Mucosa of stomach (tissue), 1 donor: ENCODE measurements around the gene THRB.

Experiments used
- H3K27me3 ChIP-seq: one replicate; pipeline ENCODE4 v1.7.0; 2013; ENCODE audit warnings: mild to moderate bottlenecking, low read length; ENCODE audit not compliant: control insufficient read depth, insufficient read depth
- H3K36me3 ChIP-seq: one replicate; pipeline ENCODE4 v1.7.0; 2013; ENCODE audit warnings: low read length; ENCODE audit not compliant: control insufficient read depth, insufficient read depth
- H3K4me1 ChIP-seq: one replicate; pipeline ENCODE4 v1.7.0; 2013; ENCODE audit warnings: mild to moderate bottlenecking, low read length; ENCODE audit not compliant: control insufficient read depth, insufficient read depth
- H3K4me3 ChIP-seq: one replicate; pipeline ENCODE4 v1.7.0; 2013; ENCODE audit warnings: low read length
- H3K9ac ChIP-seq: one replicate; pipeline ENCODE4 v1.7.0; 2013; ENCODE audit warnings: mild to moderate bottlenecking, low read length, moderate library complexity
- H3K9me3 ChIP-seq: one replicate; pipeline ENCODE4 v1.7.0; 2013; ENCODE audit warnings: mild to moderate bottlenecking, low read length, moderate library complexity; ENCODE audit not compliant: control insufficient read depth
- donor health status: Pancreatic carcinoma.

The THRB gene

DNA sequence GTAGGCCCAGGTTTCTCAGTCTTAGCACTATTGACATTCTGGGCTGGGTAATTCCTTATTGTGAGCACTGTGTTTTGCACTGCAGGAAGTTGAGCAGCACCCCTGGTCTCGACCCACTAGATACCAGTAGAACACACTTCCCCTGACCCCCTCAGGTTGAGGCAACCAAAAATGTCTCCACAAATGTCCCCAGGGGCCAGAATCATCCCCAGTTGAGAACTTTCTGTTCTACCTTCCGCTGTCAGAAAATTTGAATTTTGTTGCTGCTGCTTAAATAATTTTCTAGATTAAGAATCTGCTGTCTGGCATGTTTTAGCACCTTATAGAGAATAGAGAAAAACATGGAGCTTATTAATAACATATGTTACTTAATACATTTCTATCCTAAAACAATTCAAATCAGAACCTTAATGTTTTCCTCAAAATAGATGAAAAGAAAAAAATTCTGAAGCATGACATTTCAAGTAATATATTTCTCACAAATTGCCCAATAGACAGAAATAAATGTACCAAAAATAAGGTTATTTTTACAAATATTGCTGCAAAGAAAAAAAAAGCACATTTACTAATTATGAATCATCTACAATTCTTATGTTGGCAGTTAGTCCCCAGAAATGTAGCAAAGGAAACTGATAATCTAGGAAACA lies 13.2 kb upstream of the THRB start:
- H3K4me1 ChIP-seq, result peaks cover 33% of the 10 kb centered on the region

DNA sequence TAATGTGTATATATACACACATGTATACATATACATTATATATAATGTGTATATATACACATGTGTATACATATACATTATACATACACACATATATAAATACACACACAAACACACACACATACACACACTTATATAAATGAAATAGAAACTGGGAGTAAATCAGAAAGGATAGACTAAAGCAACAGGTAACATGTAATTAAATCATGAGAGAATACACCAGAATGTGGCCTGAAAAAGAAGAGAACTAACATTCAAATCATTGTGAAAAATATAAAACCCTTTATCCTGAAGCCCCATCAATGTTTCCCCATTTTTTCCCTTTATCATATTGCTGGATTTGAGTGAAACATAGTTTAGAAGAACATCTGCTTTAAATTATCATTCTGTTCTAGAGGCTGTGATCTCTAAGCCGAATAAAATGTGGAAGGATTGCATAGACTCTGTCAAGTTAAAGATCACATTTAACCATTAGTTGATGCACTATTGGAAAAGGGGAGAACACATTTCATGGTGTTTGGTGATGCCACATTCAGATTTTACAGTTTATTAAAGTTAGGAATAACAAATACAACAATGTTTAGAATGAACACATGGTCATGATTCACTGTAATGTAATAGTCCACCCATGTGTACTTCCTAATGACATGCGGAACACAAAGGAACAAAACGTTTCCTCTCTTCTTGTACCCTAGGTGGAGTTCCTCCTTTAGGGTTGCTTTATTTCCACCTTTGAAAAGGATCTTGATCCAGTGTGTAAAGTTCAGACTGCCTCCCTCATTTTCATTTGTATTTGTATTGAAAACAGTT lies 12.5 kb upstream of the THRB start:
- H3K9ac ChIP-seq, result peak overlapping the region; percentile 45
- peaks cover 33% of the 10 kb centered on the region for H3K4me1 ChIP-seq
- H3K27me3 ChIP-seq, result no peaks in the 10 kb centered on the region
- no peaks in the 10 kb centered on the region for H3K36me3 ChIP-seq
- H3K4me3 ChIP-seq, result no peak overlapping the region
- no peaks in the 10 kb centered on the region for H3K9me3 ChIP-seq

More for the DNA sequence above, 13.2 kb upstream of the THRB start:
- H3K4me3 ChIP-seq, result no peak overlapping the region
- no peaks in the 10 kb centered on the region for H3K9me3 ChIP-seq
- H3K27me3 ChIP-seq, result no peaks in the 10 kb centered on the region
- H3K9ac ChIP-seq, result peak overlapping the region; percentile 45
- no peaks in the 10 kb centered on the region for H3K36me3 ChIP-seq

DNA sequence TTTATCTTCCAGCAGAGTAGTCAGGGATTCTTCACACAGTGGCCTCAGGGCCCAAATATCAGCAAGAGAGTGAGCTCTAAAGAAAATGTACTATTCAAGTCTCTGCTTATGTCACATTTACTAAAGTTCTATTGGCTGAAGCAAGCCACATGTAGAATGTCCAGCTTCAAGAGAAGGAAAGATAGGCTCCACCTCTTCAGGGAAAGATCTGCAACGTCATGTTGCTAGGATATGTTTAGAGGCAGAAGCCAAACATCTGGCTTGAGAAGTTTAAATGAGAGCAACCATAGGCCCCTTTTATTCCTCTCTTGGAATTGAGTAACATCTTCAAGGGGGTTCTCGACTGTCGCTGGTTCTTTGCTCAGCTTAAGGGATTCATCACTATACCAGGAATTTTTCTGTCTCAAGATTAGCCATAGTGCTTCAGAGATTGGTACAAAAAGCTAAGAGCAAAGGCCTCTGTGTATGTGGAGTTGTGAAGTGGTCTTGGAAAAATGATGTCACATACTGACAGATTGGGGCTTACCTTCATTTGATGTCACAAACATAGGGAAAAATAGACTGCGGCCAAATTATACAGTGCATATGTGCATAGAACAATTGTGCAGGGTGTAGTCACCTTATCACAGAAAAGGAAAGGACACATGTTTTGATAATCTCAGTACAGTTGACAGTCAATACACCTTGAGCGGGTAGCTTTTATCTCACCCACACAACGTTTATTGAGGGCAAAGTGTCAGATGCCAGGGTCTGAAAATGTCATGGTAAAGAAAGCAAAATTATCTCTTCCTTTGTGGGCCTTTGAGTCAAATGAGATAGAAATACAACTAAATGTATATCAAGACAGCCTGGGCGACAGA lies 11.3 kb upstream of the THRB start:
- H3K9ac ChIP-seq, result no peak overlapping the region
- H3K9me3 ChIP-seq, result no peaks in the 10 kb centered on the region
- H3K27me3 ChIP-seq, result no peaks in the 10 kb centered on the region
- H3K4me1 ChIP-seq, result peaks cover 33% of the 10 kb centered on the region
- H3K4me3 ChIP-seq, result no peak overlapping the region
- H3K36me3 ChIP-seq, result no peaks in the 10 kb centered on the region

DNA sequence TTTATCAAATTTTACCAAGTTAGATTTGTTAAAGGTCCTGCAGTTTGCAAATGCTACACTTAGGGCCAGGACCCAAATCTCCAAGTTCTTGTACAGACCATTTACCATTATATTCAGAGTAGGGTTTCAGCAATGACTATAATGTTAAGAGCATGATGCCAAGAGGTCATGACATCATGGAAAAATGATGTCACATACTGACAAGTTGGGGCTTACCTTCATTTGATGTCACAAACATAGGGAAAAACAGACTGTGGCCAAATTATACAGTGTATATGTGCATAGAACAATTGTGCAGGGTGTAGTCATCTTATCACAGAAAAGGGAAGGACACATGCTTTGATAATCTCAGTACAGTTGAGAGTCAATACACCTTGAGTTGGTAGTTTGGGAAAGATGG lies 10.1 kb upstream of the THRB start:
- Histone ChIP-seq H3K4me1 (peaks cover 33% of the 10 kb centered on the region), H3K36me3 (no peaks in the 10 kb centered on the region), H3K4me3 (no peak overlapping the region), H3K9me3 (no peaks in the 10 kb centered on the region), H3K27me3 (no peaks in the 10 kb centered on the region), H3K9ac (no peak overlapping the region)

GRCh38 chr3:24503616-24504113 lies 9.0 kb upstream of the THRB start:
- Histone ChIP-seq H3K27me3 (no peaks in the 10 kb centered on the region), H3K4me3 (no peak overlapping the region), H3K9me3 (no peaks in the 10 kb centered on the region), H3K4me1 (peaks cover 35% of the 10 kb centered on the region), H3K36me3 (no peaks in the 10 kb centered on the region), H3K9ac (no peak overlapping the region)

DNA sequence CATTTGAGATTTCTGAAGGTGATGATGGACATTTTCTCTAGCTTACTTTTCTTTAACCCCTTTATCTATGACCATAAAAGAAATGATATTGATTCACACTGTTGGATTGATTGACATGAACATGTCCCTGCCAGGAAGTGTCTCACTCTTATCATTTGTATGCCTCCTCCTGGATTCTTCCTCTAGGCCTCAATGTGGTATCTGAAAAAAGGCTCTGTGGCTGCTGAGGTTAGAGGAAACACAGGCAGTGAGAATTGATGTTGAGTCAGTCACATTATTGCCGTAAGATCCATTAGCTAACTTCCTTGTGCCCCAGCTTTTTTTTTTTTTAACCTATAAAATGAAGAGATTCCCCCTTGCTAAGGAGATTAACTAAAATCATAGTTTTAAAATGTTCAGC lies 8.0 kb upstream of the THRB start:
- H3K4me1 ChIP-seq, result peaks cover 25% of the 10 kb centered on the region
- H3K9ac ChIP-seq, result no peak overlapping the region
- no peaks in the 10 kb centered on the region for H3K36me3 ChIP-seq
- H3K27me3 ChIP-seq, result no peaks in the 10 kb centered on the region
- no peak overlapping the region for H3K4me3 ChIP-seq
- no peaks in the 10 kb centered on the region for H3K9me3 ChIP-seq

DNA sequence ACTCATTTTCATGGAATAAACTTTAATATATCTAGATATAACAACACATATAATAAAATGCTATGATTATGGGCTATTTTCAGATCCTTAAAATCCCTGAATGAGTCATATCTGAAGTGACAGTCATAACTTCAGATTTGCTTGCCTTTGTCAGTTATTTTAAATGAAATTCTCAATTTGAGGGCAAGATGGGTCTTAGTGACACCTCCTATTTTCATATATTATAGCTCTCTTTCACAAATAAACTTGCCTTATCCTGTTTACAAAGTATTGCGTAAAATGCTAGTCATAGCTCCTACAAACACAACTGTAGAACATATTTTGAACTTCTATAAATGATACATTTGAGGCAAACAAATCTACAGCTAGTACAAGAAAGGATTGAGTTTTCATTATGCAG lies 6.2 kb upstream of the THRB start:
- Histone ChIP-seq H3K9me3 (no peaks in the 10 kb centered on the region), H3K4me1 (peaks cover 33% of the 10 kb centered on the region), H3K9ac (no peak overlapping the region)

GRCh38 chr3:24499991-24500390 lies 5.3 kb upstream of the THRB start:
- peaks cover 26% of the 10 kb centered on the region for H3K4me1 ChIP-seq
- no peak overlapping the region for H3K4me3 ChIP-seq
- H3K9me3 ChIP-seq, result no peaks in the 10 kb centered on the region
- no peaks in the 10 kb centered on the region for H3K27me3 ChIP-seq
- no peak overlapping the region for H3K9ac ChIP-seq
- no peaks in the 10 kb centered on the region for H3K36me3 ChIP-seq

More for the DNA sequence above, 6.2 kb upstream of the THRB start:
- no peaks in the 10 kb centered on the region for H3K27me3 ChIP-seq
- no peak overlapping the region for H3K4me3 ChIP-seq
- H3K36me3 ChIP-seq, result no peaks in the 10 kb centered on the region

- Histone ChIP-seq H3K36me3 (no peaks in the 10 kb centered on the region), H3K4me1 (peaks cover 20% of the 10 kb centered on the region), H3K9me3 (no peaks in the 10 kb centered on the region), H3K27me3 (no peaks in the 10 kb centered on the region), H3K9ac (no peak overlapping the region), H3K4me3 (no peak overlapping the region)
Observed at GRCh38 chr3:24498796-24499195, 4.1 kb upstream of the THRB start.

- peaks cover 20% of the 10 kb centered on the region for H3K4me1 ChIP-seq
- H3K27me3 ChIP-seq, result no peaks in the 10 kb centered on the region
- H3K4me3 ChIP-seq, result no peak overlapping the region
- no peaks in the 10 kb centered on the region for H3K36me3 ChIP-seq
- H3K9me3 ChIP-seq, result no peaks in the 10 kb centered on the region
- no peak overlapping the region for H3K9ac ChIP-seq
Observed at GRCh38 chr3:24498391-24498790, 3.7 kb upstream of the THRB start.

GRCh38 chr3:24497942-24498341 lies 3.3 kb upstream of the THRB start:
- H3K9me3 ChIP-seq, result no peaks in the 10 kb centered on the region
- no peaks in the 10 kb centered on the region for H3K27me3 ChIP-seq
- peaks cover 20% of the 10 kb centered on the region for H3K4me1 ChIP-seq
- no peaks in the 10 kb centered on the region for H3K36me3 ChIP-seq
- no peak overlapping the region for H3K4me3 ChIP-seq
- no peak overlapping the region for H3K9ac ChIP-seq
